NCI-H510A (cell line): ENCODE measurements around the gene HABP4.

ENCODE experiments used
- DNase-seq: peaks from one replicate; lab custom pipeline; 2025; lab: John Stamatoyannopoulos, UW

The HABP4 gene

DNA sequence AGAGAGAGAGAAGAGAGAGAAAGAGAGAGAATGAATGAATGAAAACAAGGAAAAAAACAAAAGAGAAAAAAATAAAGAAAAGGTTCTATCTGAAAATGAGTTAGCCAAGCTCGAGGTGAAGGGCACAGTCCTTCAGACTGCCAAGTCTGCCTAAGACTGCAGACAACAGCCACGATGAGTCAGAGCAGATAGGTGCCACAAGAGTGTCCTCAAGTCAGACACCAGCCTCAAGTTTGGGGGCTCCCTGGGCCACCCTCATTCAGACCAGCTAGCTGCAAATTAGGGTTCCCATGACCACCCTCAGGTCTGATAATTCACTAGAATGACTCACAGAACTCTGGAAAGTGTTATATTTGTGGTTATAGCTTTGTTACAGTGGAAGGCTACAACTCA lies 13.9 kb upstream of the HABP4 start:
- no peak for DNase-seq

GRCh38 chr9:96436456-96437126 lies 13.4 kb upstream of the HABP4 start:
- DNase-seq: no peak

DNA sequence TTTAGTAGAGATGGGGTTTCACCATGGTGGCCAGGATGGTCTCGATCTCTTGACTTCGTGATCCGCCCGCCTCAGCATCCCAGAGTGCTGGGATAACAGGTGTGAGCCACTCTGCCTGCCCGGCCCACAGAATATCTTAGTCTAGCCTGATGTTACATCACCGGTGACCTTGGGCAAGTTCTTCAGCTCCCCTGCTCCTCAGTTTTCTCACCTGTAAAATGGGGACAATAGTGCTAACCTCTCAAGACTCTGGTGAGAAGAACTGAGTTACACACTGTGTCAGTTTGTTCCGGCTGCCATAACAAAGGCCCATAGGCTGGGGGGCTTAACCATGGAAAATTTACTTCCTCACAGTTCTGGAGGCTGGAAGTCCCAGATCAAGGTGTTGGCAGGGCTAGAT lies 12.5 kb upstream of the HABP4 start:
- DNase-seq: no peak

GRCh38 chr9:96440671-96441199 lies 9.2 kb upstream of the HABP4 start:
- DNase-seq: no peak

GRCh38 chr9:96441798-96442445 lies 8.0 kb upstream of the HABP4 start:
- peak; percentile 3 for DNase-seq

- no peak for DNase-seq
Observed at GRCh38 chr9:96442491-96442890, 7.5 kb upstream of the HABP4 start.

DNA sequence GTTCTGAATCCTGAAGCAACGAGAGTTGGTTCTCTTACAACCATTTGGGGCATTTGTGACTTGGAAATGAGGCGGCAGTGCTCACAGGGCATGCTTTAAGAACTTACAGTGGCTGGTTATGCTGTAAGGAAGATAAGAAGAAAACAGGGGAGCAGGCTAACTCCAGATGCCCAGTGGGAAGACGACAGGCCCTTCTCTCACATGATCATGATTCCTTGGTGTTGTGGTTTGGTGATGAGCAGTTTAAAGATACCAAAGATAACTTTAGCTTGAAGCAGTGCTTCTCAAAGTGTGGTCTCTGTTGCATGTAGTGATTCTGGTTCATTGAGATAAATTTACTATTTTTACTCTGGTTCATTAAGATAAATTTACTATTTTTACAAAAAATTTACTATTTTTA lies 2.6 kb upstream of the HABP4 start:
- DNase-seq: no peak

DNA sequence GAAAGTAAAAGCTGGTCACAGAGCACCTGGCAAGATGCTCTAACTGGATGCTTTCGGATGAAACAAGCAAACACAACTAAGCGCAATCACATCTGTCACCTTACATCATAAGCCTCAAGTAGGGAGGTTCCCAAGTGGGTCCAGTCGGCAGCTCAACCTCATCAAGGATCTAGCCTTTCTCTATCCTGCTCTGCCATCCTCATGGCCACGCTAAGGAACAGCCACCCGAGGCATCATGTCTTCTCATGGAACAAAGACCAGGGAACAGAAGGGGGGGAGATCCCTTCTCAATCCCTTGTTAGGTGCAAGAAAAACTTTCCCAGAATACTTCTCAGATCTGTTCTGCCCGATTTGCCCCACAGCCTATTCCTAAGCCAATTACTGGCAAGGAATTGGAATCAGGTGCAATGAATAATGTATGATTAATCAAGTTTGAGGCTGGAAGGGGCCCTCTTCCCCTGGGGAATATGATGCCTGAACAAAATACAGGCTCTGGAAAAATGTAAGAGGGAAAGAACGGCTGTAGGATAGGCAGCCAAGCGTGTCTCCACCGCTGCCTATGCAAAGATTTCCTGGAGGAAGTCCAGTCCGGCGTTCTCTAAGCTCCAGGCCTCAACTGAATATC lies 1.3 kb upstream of the HABP4 start:
- no peak for DNase-seq

DNA sequence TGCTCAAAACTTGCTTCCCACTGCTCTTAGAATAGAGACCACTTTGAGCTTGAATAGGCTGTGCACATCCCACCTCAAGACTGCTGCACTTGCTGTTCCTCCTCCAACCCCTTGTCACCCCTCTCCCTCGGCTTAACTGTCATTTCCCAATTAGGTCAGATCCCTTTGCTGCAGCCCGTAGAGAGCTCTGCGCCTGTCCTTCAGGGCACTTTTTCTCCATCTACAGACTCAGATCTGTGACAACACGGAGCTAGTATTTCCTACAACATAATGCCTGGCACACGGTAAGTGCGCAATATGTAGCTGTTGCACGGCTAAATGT lies 485 bp upstream of the HABP4 start:
- no peak for DNase-seq

GRCh38 chr9:96450613-96451528 lies 902 bp downstream of the HABP4 start:
- DNase-seq: peak; percentile 3

DNA sequence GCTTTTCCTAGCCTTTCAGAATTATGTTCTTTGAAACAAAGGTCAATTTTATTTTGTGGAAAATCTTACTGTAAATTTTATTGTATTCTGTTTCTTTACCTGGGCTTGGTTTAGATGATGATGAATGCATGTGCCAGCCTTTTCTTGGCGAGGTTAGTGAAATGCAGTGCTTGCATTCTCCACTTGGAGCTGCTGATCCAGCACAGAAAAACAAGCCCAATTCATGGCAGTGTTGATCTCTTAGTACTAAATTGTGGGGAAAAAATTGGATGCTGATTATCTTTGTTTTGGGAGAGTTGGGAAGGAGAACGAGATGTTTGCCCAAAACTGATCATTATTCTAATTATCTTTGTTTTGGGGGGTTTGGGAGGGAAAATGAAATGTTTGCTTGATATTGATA lies 3.7 kb downstream of the HABP4 start:
- no peak for DNase-seq

DNA sequence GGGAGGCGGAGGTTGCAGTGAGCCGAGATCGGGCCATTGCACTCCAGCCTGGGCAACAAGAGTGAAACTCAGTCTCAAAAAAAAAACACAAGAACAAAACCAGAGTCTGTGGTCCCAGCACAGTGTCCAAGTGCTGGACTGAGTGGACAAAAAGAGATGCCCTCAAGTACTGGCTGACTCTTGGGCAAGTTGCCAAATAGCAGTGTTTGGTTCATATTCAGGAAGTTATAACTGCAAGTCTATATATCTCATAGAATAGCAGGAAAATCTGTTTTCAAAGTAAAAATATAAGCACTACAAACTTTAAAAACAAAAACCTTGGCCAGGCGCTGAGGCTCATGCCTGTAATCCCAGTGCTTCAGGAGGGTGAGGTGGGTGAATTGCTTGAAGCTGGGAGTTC lies 7.3 kb downstream of the HABP4 start:
- no peak for DNase-seq

DNA sequence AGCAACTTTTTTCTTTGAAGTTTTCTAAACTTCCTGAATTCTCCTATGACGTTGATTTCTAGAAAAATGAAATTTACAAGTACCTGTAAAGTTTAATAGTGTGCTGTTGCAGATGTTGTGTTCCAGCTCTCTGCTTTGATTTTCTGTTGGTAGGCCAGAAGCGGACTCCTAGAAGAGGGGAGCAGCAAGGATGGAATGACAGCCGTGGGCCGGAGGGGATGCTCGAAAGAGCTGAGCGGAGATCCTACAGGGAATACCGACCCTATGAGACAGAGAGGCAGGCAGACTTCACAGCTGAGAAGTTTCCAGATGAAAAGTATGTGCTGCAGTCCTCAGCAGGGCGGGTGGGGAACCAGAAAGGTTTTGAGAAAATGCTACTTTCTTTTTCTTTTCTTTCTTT lies 8.3 kb downstream of the HABP4 start:
- DNase-seq: no peak

GRCh38 chr9:96459268-96460007 lies 9.5 kb downstream of the HABP4 start:
- no peak for DNase-seq

GRCh38 chr9:96460470-96460869 lies 10.5 kb downstream of the HABP4 start:
- no peak for DNase-seq

DNA sequence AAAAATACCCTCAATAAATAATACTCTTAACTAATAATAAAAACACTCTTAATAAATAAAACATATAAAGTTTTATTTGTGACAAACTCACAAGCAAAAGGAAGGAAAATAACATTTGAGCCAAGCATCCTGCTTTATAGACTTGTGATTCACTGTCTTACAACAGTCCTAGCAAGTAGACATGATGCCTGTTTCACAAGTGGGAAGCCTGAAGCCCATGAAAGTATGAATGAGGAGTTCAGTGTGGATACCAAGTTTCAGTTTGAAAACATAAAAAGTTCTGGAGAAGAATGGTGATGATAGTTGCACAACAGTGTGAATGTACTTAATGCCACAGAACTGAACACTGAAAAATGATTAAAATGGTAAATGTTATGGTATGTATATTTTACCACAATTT lies 10.9 kb downstream of the HABP4 start:
- DNase-seq: no peak

GRCh38 chr9:96461336-96461735 lies 11.4 kb downstream of the HABP4 start:
- DNase-seq: no peak

GRCh38 chr9:96462541-96462940 lies 12.6 kb downstream of the HABP4 start:
- DNase-seq: peak; percentile 9

DNA sequence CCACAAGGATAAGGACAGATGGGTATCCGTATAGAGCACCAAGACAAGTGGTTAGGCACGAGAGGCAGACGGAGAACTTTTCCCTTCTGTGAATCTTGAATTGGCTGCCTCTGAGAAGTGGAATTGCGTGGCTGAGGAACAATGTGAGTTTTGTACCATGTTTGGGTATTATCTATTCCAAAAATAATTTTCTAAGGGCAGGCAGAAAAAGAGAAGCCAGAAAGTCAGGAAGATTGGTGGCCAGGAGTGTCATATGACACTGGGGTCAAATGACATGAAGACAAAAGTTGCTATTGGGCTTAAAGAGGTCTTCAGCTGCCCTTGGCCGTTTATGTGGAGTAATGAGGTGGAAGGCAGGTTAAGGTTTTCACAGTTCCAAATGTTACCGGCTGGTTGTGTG lies 14.5 kb downstream of the HABP4 start:
- DNase-seq: no peak

DNA sequence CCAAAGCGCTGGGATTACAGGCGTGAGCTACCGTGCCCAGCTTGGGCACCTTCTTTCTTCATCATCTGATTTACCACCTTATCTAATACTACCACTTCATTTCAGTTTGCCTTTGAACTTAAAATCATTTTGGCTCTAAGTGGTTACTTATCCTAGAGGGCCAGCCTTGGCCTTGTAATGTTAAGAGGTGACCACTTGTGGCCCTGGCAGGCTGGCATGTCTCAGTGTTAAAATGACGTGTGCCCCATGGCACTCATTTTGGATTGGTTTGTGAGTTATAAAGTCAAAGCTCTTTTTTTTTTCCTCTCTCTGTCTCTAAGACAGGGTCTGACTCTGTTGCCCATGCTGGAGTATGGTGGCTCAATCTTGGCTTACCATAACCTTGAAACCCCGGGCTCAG lies 17.8 kb downstream of the HABP4 start:
- no peak for DNase-seq

DNA sequence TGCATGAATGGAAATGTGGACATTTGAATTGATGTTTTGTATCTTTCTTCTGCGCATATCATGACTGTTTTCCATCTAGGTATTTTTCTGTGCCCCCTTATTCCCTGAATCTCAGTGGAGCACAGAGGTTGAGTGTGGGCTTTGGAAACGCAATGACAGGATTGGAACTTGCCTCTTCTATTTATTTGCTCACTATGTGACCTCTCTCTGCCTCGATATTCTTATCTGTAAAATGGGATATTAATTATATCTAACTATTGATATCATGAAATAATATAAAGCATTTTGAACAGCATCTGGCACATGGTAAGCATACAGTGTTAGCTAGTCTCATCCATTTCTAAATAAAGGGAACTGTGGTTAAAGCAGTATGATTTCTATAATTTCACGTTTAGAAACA lies 26.0 kb downstream of the HABP4 start:
- DNase-seq: no peak

DNA sequence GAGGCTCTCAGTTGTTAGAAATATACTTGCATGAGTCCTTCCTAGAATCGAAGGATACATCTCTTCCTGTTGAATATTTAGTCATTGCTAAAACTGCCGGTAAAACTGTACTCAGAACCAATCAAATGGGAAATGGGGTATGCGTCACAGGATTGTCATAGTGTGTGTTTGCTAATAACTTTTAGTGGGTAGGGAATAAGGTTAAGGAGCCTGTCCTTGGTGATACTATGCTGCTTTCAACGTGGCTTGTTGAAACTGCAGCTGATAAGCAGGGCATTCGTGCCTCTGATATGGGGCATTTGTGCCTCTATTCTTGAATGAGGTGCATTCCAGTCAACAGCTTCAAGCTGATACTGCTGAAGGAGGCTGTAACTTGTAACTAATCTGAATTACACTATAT lies 26.6 kb downstream of the HABP4 start:
- DNase-seq: no peak
